Trophoblast cell (in vitro differentiated cells and primary cell): ENCODE results near the gene KEL.

Source experiments
- DNase-seq, 2 donors: peaks; one replicate each; pipeline ENCODE4 v3.0.0-alpha.2; 2016
- H2AFZ ChIP-seq: 2 replicates; pipeline ENCODE4 v1.6.1; 2013; ENCODE audit warnings: low read length, moderate library complexity, mild to moderate bottlenecking; ENCODE audit not compliant: insufficient read depth, poor library complexity
- H2AK5ac ChIP-seq: 2 replicates; pipeline ENCODE4 v1.6.1; 2013; ENCODE audit warnings: mild to moderate bottlenecking, low read length
- H2BK120ac ChIP-seq: 2 replicates; pipeline ENCODE4 v1.6.1; 2013; ENCODE audit warnings: low read length, mild to moderate bottlenecking, moderate library complexity; ENCODE audit not compliant: insufficient read depth, poor library complexity
- H2BK12ac ChIP-seq: 2 replicates; pipeline ENCODE4 v1.6.1; 2013; ENCODE audit warnings: mild to moderate bottlenecking, low read length, moderate library complexity
- H2BK5ac ChIP-seq: 2 replicates; pipeline ENCODE4 v1.6.1; 2013; ENCODE audit warnings: low read length, low read depth, moderate library complexity, mild to moderate bottlenecking; ENCODE audit not compliant: poor library complexity
- H3K14ac ChIP-seq: 2 replicates; pipeline ENCODE4 v1.6.1; 2013; ENCODE audit warnings: mild to moderate bottlenecking, low read length
- H3K18ac ChIP-seq: 2 replicates; pipeline ENCODE4 v1.6.1; 2013; ENCODE audit warnings: mild to moderate bottlenecking, low read length
- H3K23ac ChIP-seq: 2 replicates; pipeline ENCODE4 v1.6.1; 2013; ENCODE audit warnings: low read length
- H3K27ac ChIP-seq: 2 replicates; pipeline ENCODE4 v1.5.1; 2013; ENCODE audit warnings: low read depth, mild to moderate bottlenecking, inconsistent platforms, low read length, moderate library complexity
- H3K27me3 ChIP-seq: 2 replicates; pipeline ENCODE4 v1.6.1; 2013; ENCODE audit warnings: inconsistent platforms, mild to moderate bottlenecking, low read length, moderate library complexity; ENCODE audit not compliant: insufficient read depth
- H3K36me3 ChIP-seq, 2 experiments: 1 replicate in 1 of 2; 2 replicates in 1 of 2; pipeline ENCODE4 v1.6.1; 2013; ENCODE audit warnings: low read length in 2 of 2, mild to moderate bottlenecking in 2 of 2, moderate library complexity in 1 of 2; ENCODE audit not compliant: insufficient read depth in 2 of 2, control insufficient read depth in 1 of 2
- H3K4ac ChIP-seq: 2 replicates; pipeline ENCODE4 v1.6.1; 2013; ENCODE audit warnings: low read depth, mild to moderate bottlenecking, low read length, moderate library complexity
- H3K4me1 ChIP-seq, 2 experiments: 1 replicate in 1 of 2; 2 replicates in 1 of 2; pipeline ENCODE4 v1.6.1; 2013; ENCODE audit warnings: low read length in 2 of 2, mild to moderate bottlenecking in 2 of 2, moderate library complexity in 1 of 2; ENCODE audit not compliant: insufficient read depth in 2 of 2, control insufficient read depth in 1 of 2
- H3K4me2 ChIP-seq: 2 replicates; pipeline ENCODE4 v1.6.1; 2013; ENCODE audit warnings: inconsistent platforms, mild to moderate bottlenecking, low read length, moderate library complexity
- H3K4me3 ChIP-seq: 2 replicates; pipeline ENCODE4 v1.5.1; 2013; ENCODE audit warnings: mild to moderate bottlenecking, low read depth, low read length, inconsistent platforms
- H3K79me1 ChIP-seq: one replicate; pipeline ENCODE4 v1.6.1; 2013; ENCODE audit warnings: low read length
- H3K79me2 ChIP-seq: 2 replicates; pipeline ENCODE4 v1.6.1; 2013; ENCODE audit warnings: low read length, mild to moderate bottlenecking; ENCODE audit not compliant: control insufficient read depth, insufficient read depth, poor library complexity
- H3K9ac ChIP-seq: 2 replicates; pipeline ENCODE4 v1.6.1; 2013; ENCODE audit warnings: mild to moderate bottlenecking, low read length
- H3K9me3 ChIP-seq: 2 replicates; pipeline ENCODE4 v1.6.1; 2013; ENCODE audit warnings: low read depth, mild to moderate bottlenecking, control low read depth, inconsistent platforms, low read length; ENCODE audit not compliant: insufficient read depth
- H4K12ac ChIP-seq: 2 replicates; pipeline ENCODE4 v1.6.1; 2013; ENCODE audit warnings: low read depth, mild to moderate bottlenecking, low read length, moderate library complexity
- H4K8ac ChIP-seq: 2 replicates; pipeline ENCODE4 v1.6.1; 2013; ENCODE audit warnings: low read depth, mild to moderate bottlenecking, low read length, moderate library complexity
- H4K91ac ChIP-seq: one replicate; pipeline ENCODE4 v1.6.1; 2013; ENCODE audit warnings: low read depth, mild to moderate bottlenecking, low read length, moderate library complexity
- WGBS: extraction: QIAGEN DNeasy Blood & Tissue Kit; methylation state at CpG from one replicate; pipeline ENCODE4 v1.1.7; 2013; ENCODE audit warnings: missing lambda C conversion rate; ENCODE audit not compliant: insufficient read length, insufficient coverage; ENCODE audit errors: extremely low coverage; 5-methylcytosine and 5-hydroxymethylcytosine counted together

KEL gene

GRCh38 chr7:142941541-142941940 is 20.6 kb downstream of the KEL start:
- no peaks in the 10 kb centered on the region for H3K36me3 ChIP-seq
- peaks cover 0 to 3% of the 10 kb centered on the region in 2 experiments for H3K4me1 ChIP-seq
- no peak overlapping the region for H4K8ac ChIP-seq
- DNase-seq: no peak
- H2BK5ac ChIP-seq: no peak overlapping the region
- no peaks in the 10 kb centered on the region for H3K79me2 ChIP-seq
- no peak overlapping the region for H3K27ac ChIP-seq
- H2AFZ ChIP-seq: no peak overlapping the region
- no peak overlapping the region for H4K12ac ChIP-seq
- peaks cover 10% of the 10 kb centered on the region for H3K9me3 ChIP-seq
- no peak overlapping the region for H2BK120ac ChIP-seq
- no peaks in the 10 kb centered on the region for H3K27me3 ChIP-seq
- no peak overlapping the region for H4K91ac ChIP-seq
- H3K79me1 ChIP-seq: no peaks in the 10 kb centered on the region
- no peak overlapping the region for H3K4me2 ChIP-seq
- H3K4ac ChIP-seq: no peak overlapping the region
- no peak overlapping the region for H3K4me3 ChIP-seq
- no peak overlapping the region for H3K9ac ChIP-seq
- H2BK12ac ChIP-seq: no peak overlapping the region
- no peak overlapping the region for H3K18ac ChIP-seq
- no peak overlapping the region for H3K23ac ChIP-seq
- WGBS: no CpG with 5 or more reads among the region's 7 CpGs
- no peak overlapping the region for H2AK5ac ChIP-seq
- H3K14ac ChIP-seq: no peak overlapping the region

DNA sequence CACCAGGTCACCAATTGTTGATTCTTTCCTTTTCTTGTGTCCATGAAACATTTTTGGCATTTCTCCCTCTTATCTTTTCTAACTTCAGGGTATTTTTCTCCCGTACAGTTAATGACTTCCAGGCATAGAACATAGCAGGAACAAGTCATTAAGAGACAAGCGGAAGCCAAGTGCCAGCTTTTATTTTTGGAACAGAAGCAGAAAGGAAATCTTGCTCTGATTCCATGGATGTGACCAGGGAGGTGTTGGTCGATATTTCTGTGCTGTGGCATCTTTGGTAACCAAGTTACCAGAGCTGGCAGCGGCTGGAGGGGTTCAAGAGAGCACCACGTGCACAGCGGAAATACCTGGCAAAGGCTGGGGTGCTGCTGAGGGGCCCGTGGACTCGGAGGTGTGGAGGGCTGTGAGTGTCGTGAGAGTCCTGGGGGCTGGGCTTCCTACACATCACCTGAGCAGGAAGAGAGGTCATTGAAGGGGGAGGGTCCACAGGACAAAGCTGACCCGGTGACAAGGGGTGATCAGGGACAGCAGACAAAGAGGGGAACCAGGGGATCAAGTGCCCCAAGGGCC is 21.1 kb downstream of the KEL start:
- Histone ChIP-seq H3K79me1 (no peaks in the 10 kb centered on the region), H3K9me3 (peaks cover 10% of the 10 kb centered on the region), H2AK5ac (no peak overlapping the region), H2BK5ac (no peak overlapping the region), H3K9ac (no peak overlapping the region), H3K36me3 (no peaks in the 10 kb centered on the region), H3K4ac (no peak overlapping the region), H3K4me3 (no peak overlapping the region), H3K4me1 (peaks cover 0 to 3% of the 10 kb centered on the region in 2 experiments), H3K27me3 (no peaks in the 10 kb centered on the region), H2AFZ (no peak overlapping the region), H3K27ac (no peak overlapping the region), H3K79me2 (no peaks in the 10 kb centered on the region), H3K18ac (no peak overlapping the region), H4K12ac (no peak overlapping the region), H3K23ac (no peak overlapping the region), H2BK120ac (no peak overlapping the region), H3K14ac (no peak overlapping the region), H4K8ac (no peak overlapping the region), H4K91ac (no peak overlapping the region), H2BK12ac (no peak overlapping the region), H3K4me2 (no peak overlapping the region)
- no CpG with 5 or more reads among the region's 10 CpGs for WGBS
- DNase-seq: no peak

- H3K23ac ChIP-seq: no peak within 1 kb of the TSS
- no peak within 1 kb of the TSS for H2BK12ac ChIP-seq
- no peak within 1 kb of the TSS for H2BK5ac ChIP-seq
- no peak within 1 kb of the TSS for H2AFZ ChIP-seq
- no CpG with 5 or more reads among the region's 10 CpGs for WGBS
- H3K4me2 ChIP-seq: no peak within 1 kb of the TSS
- H3K36me3 ChIP-seq: no peaks in the 10 kb centered on the region
- no peak within 1 kb of the TSS for H3K18ac ChIP-seq
- no peak within 1 kb of the TSS for H3K27ac ChIP-seq
- H3K9ac ChIP-seq: no peak within 1 kb of the TSS
- H2BK120ac ChIP-seq: no peak within 1 kb of the TSS
- no peak within 1 kb of the TSS for H3K14ac ChIP-seq
- H3K9me3 ChIP-seq: peaks cover 6% of the 10 kb centered on the region
- no peak within 1 kb of the TSS for H3K4ac ChIP-seq
- no peak within 1 kb of the TSS for H4K12ac ChIP-seq
- no peak within 1 kb of the TSS for H2AK5ac ChIP-seq
- peaks cover 0 to 3% of the 10 kb centered on the region in 2 experiments for H3K4me1 ChIP-seq
- H3K79me2 ChIP-seq: no peaks in the 10 kb centered on the region
- no peaks in the 10 kb centered on the region for H3K27me3 ChIP-seq
- no peaks in the 10 kb centered on the region for H3K79me1 ChIP-seq
- H4K8ac ChIP-seq: no peak within 1 kb of the TSS
- peak in 1 of 2 donors; percentile 37 for DNase-seq
- H4K91ac ChIP-seq: no peak within 1 kb of the TSS
- H3K4me3 ChIP-seq: no peak within 1 kb of the TSS
Measured at GRCh38 chr7:142939226-142939910, 22.8 kb downstream of the KEL start, which contains the start of gene LLCFC1. LLCFC1 (plus strand) TSS chr7:142939484; CDS start chr7:142939622, 138 bp downstream.

- H3K4me2 ChIP-seq: no peak overlapping the region
- no peak overlapping the region for H3K4me3 ChIP-seq
- no peak overlapping the region for H3K27ac ChIP-seq
- no peak overlapping the region for H3K23ac ChIP-seq
- no CpG with 5 or more reads among the region's 4 CpGs for WGBS
- no peak overlapping the region for H4K8ac ChIP-seq
- H3K9ac ChIP-seq: no peak overlapping the region
- H3K79me2 ChIP-seq: no peaks in the 10 kb centered on the region
- no peak overlapping the region for H3K18ac ChIP-seq
- no peak overlapping the region for H4K12ac ChIP-seq
- peaks cover 0 to 3% of the 10 kb centered on the region in 2 experiments for H3K4me1 ChIP-seq
- DNase-seq: no peak
- H2BK5ac ChIP-seq: no peak overlapping the region
- H3K79me1 ChIP-seq: no peaks in the 10 kb centered on the region
- no peak overlapping the region for H2AK5ac ChIP-seq
- H3K4ac ChIP-seq: no peak overlapping the region
- H3K36me3 ChIP-seq: no peaks in the 10 kb centered on the region
- no peak overlapping the region for H2BK120ac ChIP-seq
- no peak overlapping the region for H4K91ac ChIP-seq
- no peak overlapping the region for H2AFZ ChIP-seq
- H2BK12ac ChIP-seq: no peak overlapping the region
- H3K9me3 ChIP-seq: peaks cover 2% of the 10 kb centered on the region
- H3K27me3 ChIP-seq: no peaks in the 10 kb centered on the region
- H3K14ac ChIP-seq: no peak overlapping the region
Measured at GRCh38 chr7:142938611-142939010, 23.6 kb downstream of the KEL start.
